HL-60/S4 treated with retinoic acid at 250 ng/mL for 4 days and 3 days (cell line): ENCODE data around the gene ARSA.
"Not testable (repeated sequence)": the region's sequence is repeated elsewhere in the genome, so short reads cannot be mapped to it uniquely, and the experiment has no call there.

Experiments used
- in situ Hi-C: fragments of 300-500 bp; cut with MboI; formaldehyde crosslinking; loops from 2 replicates; pipeline ENCODE4 v1.7.0; 2022; ENCODE audit warnings: low sequenced_read_pairs

The ARSA gene

GRCh38 chr22:50627642-50628542 is at the start of gene ARSA:
TSS of gene ARSA (minus strand) at chr22:50628152. CDS start at chr22:50627779, 373 bp downstream.
- in situ Hi-C loops: no loop called here

- in situ Hi-C loops: no loop called here
Observed at GRCh38 chr22:50676661-50677492, 48.9 kb upstream of the ARSA start.

DNA sequence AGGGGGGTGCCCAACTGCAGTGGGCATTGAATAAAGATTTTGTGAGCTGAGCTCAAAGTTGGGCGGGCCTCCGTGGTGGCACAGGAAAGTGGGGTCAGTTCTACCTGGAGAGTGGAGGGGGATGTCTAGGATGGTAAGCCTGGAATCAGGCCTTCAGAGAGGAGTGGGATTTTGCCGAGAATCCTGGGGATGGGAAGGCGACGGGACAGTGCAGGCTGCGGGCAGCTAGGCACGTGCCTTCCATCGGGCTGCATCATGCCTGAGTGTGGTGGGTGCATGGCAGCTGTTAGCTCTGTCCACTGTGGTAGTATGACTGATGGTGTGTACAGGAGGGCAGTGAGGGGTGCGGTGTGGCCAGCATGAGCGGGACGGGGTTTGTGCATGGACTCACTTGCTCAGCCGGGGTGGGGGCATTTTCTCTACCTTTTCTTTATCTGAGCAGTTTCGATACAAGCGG is 48.3 kb upstream of the ARSA start:
- in situ Hi-C loops: no loop called here

DNA sequence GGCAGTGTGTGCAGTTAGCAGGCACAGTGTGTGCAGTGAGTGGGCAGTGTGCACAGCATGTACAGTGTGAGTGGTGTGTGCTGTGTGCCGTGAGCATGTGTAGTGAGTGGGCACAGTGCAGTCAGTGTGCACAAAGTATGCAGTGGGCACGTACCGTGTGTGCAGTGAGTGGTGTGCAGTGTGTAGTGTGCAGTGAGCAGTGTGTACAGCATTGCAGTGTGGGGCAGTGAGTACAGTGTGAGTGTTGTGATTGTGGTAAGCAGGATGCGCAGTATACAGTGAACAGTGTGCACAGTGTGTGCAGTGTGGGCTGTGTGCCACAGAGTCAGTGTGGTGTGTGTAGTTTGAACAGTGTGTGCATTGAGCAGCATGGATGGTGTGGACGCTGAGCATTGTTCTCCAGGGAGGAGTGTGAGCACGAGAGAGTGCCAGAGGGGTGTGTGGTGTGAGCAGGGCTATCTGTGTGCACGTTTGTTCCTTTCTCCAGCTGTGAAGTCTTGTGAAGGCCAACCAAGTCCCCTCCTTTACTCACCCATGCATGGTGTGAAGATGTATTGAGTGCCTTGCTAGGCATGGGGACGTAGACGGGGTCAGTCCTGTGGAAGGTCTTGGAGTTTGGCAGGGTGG is 47.7 kb upstream of the ARSA start:
- in situ Hi-C loops: no loop called here

DNA sequence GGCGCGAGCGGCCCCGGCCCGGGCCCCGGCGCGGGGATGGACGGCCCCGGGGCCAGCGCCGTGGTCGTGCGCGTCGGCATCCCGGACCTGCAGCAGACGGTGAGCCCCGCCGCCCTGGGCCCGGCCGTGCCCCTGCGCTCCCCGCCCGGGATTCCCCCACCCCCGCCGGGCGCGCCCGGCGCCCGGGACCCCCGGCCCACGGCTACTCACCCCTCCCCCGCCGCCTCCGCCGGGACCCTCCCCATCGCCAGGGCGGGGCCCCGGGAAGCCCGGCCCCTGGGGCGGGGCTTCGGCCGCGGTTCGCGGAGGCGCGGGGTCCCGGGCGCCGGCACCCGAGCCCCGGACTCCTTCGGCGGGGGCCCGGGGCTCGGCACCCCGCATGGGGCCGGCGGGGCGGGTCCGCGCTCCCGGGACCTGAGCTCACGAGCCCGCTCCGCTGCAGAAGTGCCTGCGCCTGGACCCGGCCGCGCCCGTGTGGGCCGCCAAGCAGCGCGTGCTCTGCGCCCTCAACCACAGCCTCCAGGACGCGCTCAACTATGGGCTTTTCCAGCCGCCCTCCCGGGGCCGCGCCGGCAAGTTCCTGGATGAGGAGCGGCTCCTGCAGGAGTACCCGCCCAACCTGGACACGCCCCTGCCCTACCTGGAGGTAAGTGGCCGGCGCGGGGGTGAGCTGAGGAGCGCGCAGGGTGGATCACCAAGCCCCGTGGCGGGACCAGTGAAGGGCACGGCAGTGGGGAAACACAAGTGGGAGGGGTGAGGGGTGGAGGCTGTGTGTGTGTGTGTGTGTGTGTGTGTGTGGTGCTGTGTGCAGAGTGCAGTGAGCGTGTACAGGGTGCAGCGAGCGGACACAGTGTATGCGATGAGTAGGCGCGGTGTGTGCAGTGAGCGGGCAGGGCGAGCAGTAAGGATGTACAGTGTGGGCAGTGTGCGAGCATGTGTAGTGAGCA is 46.9 kb upstream of the ARSA start:
- in situ Hi-C loops: no loop called here

DNA sequence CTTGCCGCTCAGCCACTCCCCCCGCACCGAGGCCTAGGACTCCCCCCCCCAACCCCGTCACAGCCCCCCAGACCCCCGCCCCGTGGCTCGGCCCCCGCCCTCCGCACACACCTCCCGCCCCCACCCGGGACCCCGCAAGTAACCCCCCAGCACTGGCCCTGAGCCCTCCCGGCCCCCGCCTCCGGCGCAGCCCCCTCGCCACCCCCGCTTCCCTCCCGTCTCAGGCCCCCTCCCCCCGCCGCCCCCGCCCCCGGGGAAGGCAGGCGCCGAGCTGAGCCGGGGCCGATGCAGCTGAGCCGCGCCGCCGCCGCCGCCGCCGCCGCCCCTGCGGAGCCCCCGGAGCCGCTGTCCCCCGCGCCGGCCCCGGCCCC is 46.2 kb upstream of the ARSA start:
- in situ Hi-C loops: no loop called here

- in situ Hi-C loops: no loop called here
Observed at GRCh38 chr22:50673231-50674129, 45.5 kb upstream of the ARSA start.

- in situ Hi-C loops: no loop called here
Observed at GRCh38 chr22:50672471-50673230, 44.7 kb upstream of the ARSA start, which contains the start of gene SHANK3. TSS of gene SHANK3 (plus strand) at chr22:50672823.

DNA sequence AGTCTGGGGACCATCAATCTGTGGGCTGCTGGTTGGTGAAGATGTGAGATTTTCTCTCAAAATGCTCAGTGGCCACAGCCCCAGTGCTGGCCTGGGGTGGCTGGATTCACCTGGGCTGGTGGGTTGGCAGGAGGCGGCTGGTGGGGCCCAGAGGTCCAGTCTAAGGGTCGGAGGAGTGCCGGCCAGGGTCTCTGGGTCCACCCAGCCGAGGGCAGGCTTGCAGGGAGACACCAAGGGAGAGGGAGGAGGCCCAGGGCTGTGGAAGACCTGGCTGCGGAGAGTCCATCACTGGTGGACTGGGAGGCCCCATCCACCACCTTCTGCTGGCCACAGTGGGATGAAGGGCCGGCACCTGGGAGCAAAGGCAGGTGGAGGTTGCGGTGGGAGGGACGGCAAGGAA is 44.1 kb upstream of the ARSA start:
- in situ Hi-C loops: no loop called here

- in situ Hi-C loops: no loop called here
Observed at GRCh38 chr22:50671641-50672040, 43.7 kb upstream of the ARSA start.

GRCh38 chr22:50670914-50671538 is 43.1 kb upstream of the ARSA start:
- in situ Hi-C loops: no loop called here

DNA sequence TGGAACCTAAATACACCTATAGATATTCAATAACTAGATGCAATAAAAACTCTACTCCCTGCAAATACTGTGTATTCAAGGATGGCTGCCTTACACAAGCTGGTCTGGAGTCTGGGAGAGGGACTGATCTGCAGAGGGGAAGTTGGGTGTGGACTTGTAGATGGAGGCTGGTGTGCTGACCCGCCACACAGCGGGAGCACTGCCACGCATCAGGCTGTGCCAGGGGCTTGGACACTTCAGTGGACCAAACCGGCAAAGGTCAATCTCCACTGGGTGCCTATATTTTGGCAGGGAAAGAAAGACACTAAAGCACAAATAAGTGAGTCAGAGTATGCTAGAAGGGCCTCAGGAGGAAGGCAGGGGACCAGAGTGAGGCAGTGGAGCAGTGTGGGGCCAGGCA is 42.6 kb upstream of the ARSA start:
- in situ Hi-C loops: no loop called here

GRCh38 chr22:50665738-50666137 is 37.8 kb upstream of the ARSA start:
- in situ Hi-C loops: no loop called here

GRCh38 chr22:50665212-50665611 is 37.3 kb upstream of the ARSA start:
- in situ Hi-C loops: no loop called here

DNA sequence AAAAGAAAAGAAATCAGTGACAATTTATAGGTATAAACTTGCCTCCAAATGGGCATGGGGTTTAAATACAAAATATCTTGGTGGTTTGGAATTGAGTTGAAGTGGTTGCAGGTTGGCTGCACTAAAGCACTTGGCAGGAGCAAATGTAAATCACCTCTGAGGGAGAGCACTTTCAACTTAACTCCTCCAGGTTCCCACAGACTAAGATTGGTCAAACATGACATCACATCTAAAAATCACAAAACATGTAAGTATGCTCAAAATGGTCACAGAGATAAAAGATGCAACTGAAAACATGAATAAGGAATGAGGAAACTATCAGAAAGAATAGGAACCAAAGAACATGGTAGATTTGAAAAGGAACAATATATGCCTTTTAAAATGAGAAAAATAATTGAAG is 32.4 kb upstream of the ARSA start:
- in situ Hi-C loops: no loop called here

- in situ Hi-C loops: not testable (repeated sequence)
Observed at GRCh38 chr22:50659711-50660110, 31.8 kb upstream of the ARSA start.

DNA sequence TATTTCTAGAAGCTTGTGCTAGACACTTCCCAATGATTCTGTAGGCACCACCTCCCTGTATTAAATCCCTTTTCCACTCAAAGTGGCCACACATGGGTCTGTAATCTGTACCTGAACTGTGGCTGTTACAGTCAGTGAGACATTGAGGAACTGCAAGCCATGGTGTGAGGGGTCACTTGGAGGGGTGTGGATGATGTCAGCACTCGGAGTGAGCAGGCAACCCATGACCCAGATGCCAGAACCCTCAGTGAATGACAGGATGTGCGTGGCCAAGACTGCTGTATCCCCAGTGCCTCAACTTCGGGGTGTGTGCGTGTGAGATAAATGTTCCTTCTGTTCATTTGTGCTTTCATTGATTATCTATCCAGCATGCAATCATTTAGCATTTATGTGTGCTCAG is 30.0 kb upstream of the ARSA start:
- in situ Hi-C loops: no loop called here
